K562 (cell line): Measurements from ENCODE around the gene KCNAB1. TPM values are rescaled to one million over a fixed set of nuclear protein-coding genes. Genes with fewer than 3 reads are reported as not detected.

Experiments
- CREBBP ChIP-seq: IDR thresholded peaks from one replicate; pipeline ENCODE4 v1.6.1; 2012; ENCODE audit warnings: low read depth, mild to moderate bottlenecking, control low read depth, inconsistent platforms, low read length
- HDAC3 ChIP-seq: fragments of 450-650 bp; IDR thresholded peaks from 2 replicates; pipeline ENCODE4 v1.6.1; 2018; ENCODE audit warnings: borderline replicate concordance, mild to moderate bottlenecking, moderate library complexity; ENCODE audit not compliant: partially characterized antibody
- KDM2B ChIP-seq: fragments of 250-450 bp; sonication (Bioruptor Pico); IDR thresholded peaks from 2 replicates; pipeline ENCODE4 v1.8.0; 2021; ENCODE audit warnings: mild to moderate bottlenecking, moderate library complexity
- MIER1 ChIP-seq: fragments of 450-650 bp; IDR thresholded peaks from 2 replicates; pipeline ENCODE4 v1.6.1; 2016; ENCODE audit warnings: antibody characterized with exemption, mild to moderate bottlenecking, low read depth
- NCOR1 ChIP-seq: fragments of 450-650 bp; IDR thresholded peaks from 2 replicates; pipeline ENCODE4 v1.6.1; 2016; ENCODE audit warnings: mild to moderate bottlenecking, moderate library complexity
- NR2C2 ChIP-seq, 2 experiments: fragments of 200-800 bp in 1 of 2; sonication (Bioruptor generic) in 1 of 2; sonication (generic) in 1 of 2; formaldehyde crosslinking in 1 of 2; IDR thresholded peaks; 2 replicates each; pipeline versions ENCODE4 v1.6.1 to v1.8.0; 2016 to 2022; ENCODE audit warnings: mild to moderate bottlenecking in 1 of 2, missing compliant biosample characterization in 1 of 2, missing genetic modification characterization in 1 of 2, missing genetic modification reagents in 1 of 2
- PTTG1 ChIP-seq: fragments of 450-650 bp; IDR thresholded peaks from 2 replicates; pipeline ENCODE4 v1.6.1; 2016; ENCODE audit warnings: low read depth, mild to moderate bottlenecking, missing genetic modification characterization, missing compliant biosample characterization
- RBM17 ChIP-seq: fragments of 200-400 bp; formaldehyde crosslinking; IDR thresholded peaks from 2 replicates; pipeline ENCODE4 v1.6.1; 2017; ENCODE audit warnings: low read depth, mild to moderate bottlenecking, low read length, borderline replicate concordance
- RFX1 ChIP-seq: fragments of 450-650 bp; IDR thresholded peaks from 2 replicates; pipeline ENCODE4 v1.6.1; 2016; ENCODE audit warnings: mild to moderate bottlenecking, moderate library complexity
- RREB1 ChIP-seq: fragments of 250-450 bp; sonication (Bioruptor Pico); IDR thresholded peaks from 2 replicates; pipeline ENCODE4 v1.4.0; 2020
- SAFB ChIP-seq: fragments of 200-400 bp; formaldehyde crosslinking; IDR thresholded peaks from 2 replicates; pipeline ENCODE4 v1.6.1; 2017; ENCODE audit warnings: low read depth, low read length, borderline replicate concordance
- STAG1 ChIP-seq: sonication (generic); formaldehyde crosslinking; IDR thresholded peaks from 2 replicates; pipeline ENCODE4 v1.5.0; 2020; ENCODE audit warnings: missing genetic modification reagents, borderline replicate concordance
- STAT5A ChIP-seq: IDR thresholded peaks from 2 replicates; pipeline ENCODE4 v1.6.1; 2012; ENCODE audit warnings: low read length, inconsistent platforms, borderline replicate concordance
- THRA ChIP-seq: fragments of 450-650 bp; IDR thresholded peaks from 2 replicates; pipeline ENCODE4 v1.6.1; 2017; ENCODE audit warnings: mild to moderate bottlenecking, moderate library complexity
- U2AF2 ChIP-seq: fragments of 200-400 bp; formaldehyde crosslinking; optimal IDR thresholded peaks from 2 replicates; pipeline ENCODE3; 2017; ENCODE audit warnings: low read depth, mild to moderate bottlenecking, low read length
- YY1 ChIP-seq, 3 experiments: IDR thresholded peaks; 2 replicates each; pipeline ENCODE4 v1.6.1; 2011; ENCODE audit warnings: low read length in 2 of 3, mild to moderate bottlenecking in 2 of 3, moderate library complexity in 2 of 3, borderline replicate concordance in 1 of 3, control low read depth in 1 of 3, low read depth in 1 of 3; ENCODE audit not compliant: insufficient read depth in 3 of 3, insufficient replicate concordance in 2 of 3, control insufficient read depth in 1 of 3, insufficient read length in 1 of 3; ENCODE audit errors: extremely low read depth in 1 of 3
- ZNF280B ChIP-seq: fragments of 250-450 bp; sonication (Bioruptor Pico); IDR thresholded peaks from 2 replicates; pipeline ENCODE4 v1.5.1; 2021; ENCODE audit warnings: mild to moderate bottlenecking
- ZNF347 ChIP-seq: fragments of 450-650 bp; formaldehyde crosslinking; IDR thresholded peaks from 2 replicates; pipeline ENCODE4 v1.4.0; 2020; ENCODE audit warnings: low read depth, mild to moderate bottlenecking, moderate library complexity
- ZNF644 ChIP-seq: fragments of 200-800 bp; sonication (Bioruptor generic); IDR thresholded peaks from 2 replicates; pipeline ENCODE4 v1.6.1; 2016; ENCODE audit warnings: low read depth, missing genetic modification characterization, missing compliant biosample characterization
- polyA plus RNA-seq, 8 experiments: library from polyadenylated mRNA; depleted of rRNA in 4 of 8; stranded (reverse) in 5 of 8; unstranded in 3 of 8; fragments of >200 nt; fragmentation: Nextera tagmentation in 2 of 8; fragmentation: Illumina TruSeq in 1 of 8; extraction: Ambion mirVana in 2 of 8; extraction: Trizol in 1 of 8; gene quantifications; 2 replicates each; pipeline versions ENCODE4 v1.2.1 to v1.2.3, GENCODE V29; 2011 to 2014; ENCODE audit warnings: inconsistent platforms in 1 of 8, missing spikeins in 1 of 8
- total RNA-seq, 7 experiments: library from RNA; depleted of rRNA in 6 of 7; stranded (reverse); fragments of >200 nt in 6 of 7; fragmentation: Illumina TruSeq in 2 of 7; extraction: Trizol in 2 of 7; gene quantifications; 2 replicates each; pipeline versions ENCODE4 v1.2.1 to v1.2.3, GENCODE V29; 2011 to 2021; ENCODE audit warnings: low replicate concordance in 1 of 7

The KCNAB1 gene
- total and polyA plus RNA-seq, 9 of the 15 experiments (the other 6 are each of a cell fraction or from before 2014, with no cell fraction given): 0.14 to 1.2 (median 0.51) TPM

- TF ChIP-seq RREB1: no peak
- TF ChIP-seq NCOR1: no peak
- TF ChIP-seq ZNF644 (tag): no peak
- no peak for TF ChIP-seq KDM2B (CRISPR knock-in tag)
- no peak for TF ChIP-seq RBM17
- no peak for TF ChIP-seq CREBBP
- TF ChIP-seq STAG1 (CRISPR knock-in tag): no peak
- TF ChIP-seq RFX1: no peak
- no peak for TF ChIP-seq MIER1
- TF ChIP-seq U2AF2: no peak
- no peak for TF ChIP-seq NR2C2 (CRISPR knock-in tag; IDR thresholded peaks at IDR 0.05)
- 0 out of 2 replicates have a peak, but pooled peaks have one; percentile 4 for TF ChIP-seq NR2C2 (tag; IDR thresholded peaks at IDR 0.05)
- TF ChIP-seq YY1 (IDR thresholded peaks at IDR 0.05; ENCODE audit: borderline replicate concordance in 1 of 3, control insufficient read depth in 1 of 3, extremely low read depth in 1 of 3, insufficient read depth in 3 of 3, insufficient read length in 1 of 3, insufficient replicate concordance in 2 of 3, low read depth in 1 of 3, low read length in 2 of 3): peak in 2 of 3 experiments; percentile 47 to 85
- TF ChIP-seq PTTG1 (tag): no peak
- TF ChIP-seq HDAC3: no peak
- TF ChIP-seq SAFB: no peak
- no peak for TF ChIP-seq THRA
- no peak for TF ChIP-seq ZNF347 (CRISPR knock-in tag)
- no peak for TF ChIP-seq ZNF280B
- TF ChIP-seq STAT5A: no peak
Measured at GRCh38 chr3:156456771-156457224, 336.4 kb downstream of the KCNAB1 start (continued).
